HepG2 (cell line): ENCODE results near the gene NMUR1. TPM values are rescaled to one million over a fixed set of nuclear protein-coding genes. Genes with fewer than 3 reads are reported as not detected.
A peak's percentile ranks its signal among the peaks of the same experiment; 100 is the strongest.

Source experiments
- ATAC-seq: fragments of 200-7000 bp; cut with Tn5 transposase; 3 replicates; pipeline ENCODE4 v1.9.1; 2020; ENCODE audit warnings: mild to moderate bottlenecking, moderate library complexity
- Bru-seq: library from RNA; stranded (reverse); fragments of 400-500 nt; gene quantifications from one replicate; lab custom pipeline; 2021; lab: Mats Ljungman, UMichigan
- BruChase-seq, 2 experiments: library from RNA; stranded (reverse); fragments of 400-500 nt; gene quantifications; one replicate each; lab custom pipeline; 2021; lab: Mats Ljungman, UMichigan
- BruUV-seq: library from RNA; stranded (reverse); fragments of 400-500 nt; replicated peaks from 2 replicates; lab custom pipeline; 2021; lab: Mats Ljungman, UMichigan
- CTCF ChIA-PET: fragments of 300-600 bp; formaldehyde crosslinking; extraction: SDS; loops from one replicate; lab custom pipeline; 2021; ENCODE audit warnings: low total read pairs, inconsistent platforms, low intra/inter-chr PET ratio; lab: Yijun Ruan, JAX
- POLR2A ChIA-PET: fragments of 350-600 bp; sonication (Branson Sonifier 250); formaldehyde crosslinking; loops from one replicate; lab custom pipeline; 2020; ENCODE audit warnings: antibody characterized with exemption, inconsistent platforms; lab: Yijun Ruan, JAX
- DNase-seq: peaks from one replicate; pipeline ENCODE4 v3.0.0-alpha.2; 2015; ENCODE audit warnings: low spot score
- FAIRE-seq: peaks from 3 replicates; lab custom pipeline; 2011; peaks lifted over from hg19 to GRCh38; lab: Jason Lieb, UNC
- H2AFZ ChIP-seq: one replicate; pipeline ENCODE4 v1.6.1; 2011; ENCODE audit warnings: low read length, inconsistent platforms
- H3K27ac ChIP-seq: fragments of 300-600 bp; 3 replicates; pipeline ENCODE4 v1.8.0; 2011; ENCODE audit warnings: mixed run types, mild to moderate bottlenecking, mixed read lengths, low read length, inconsistent platforms; ENCODE audit not compliant: insufficient read depth; ENCODE audit errors: extremely low read length
- H3K27me3 ChIP-seq, 2 experiments: fragments of 200-600 bp in 1 of 2; 2 replicates in 1 of 2; 3 replicates in 1 of 2; pipeline versions ENCODE4 v1.6.0 to v1.8.0; 2011; ENCODE audit warnings: low read length in 2 of 2, mild to moderate bottlenecking in 2 of 2, moderate library complexity in 2 of 2, inconsistent platforms in 1 of 2; ENCODE audit not compliant: insufficient read depth in 2 of 2, control insufficient read depth in 1 of 2
- H3K36me3 ChIP-seq, 2 experiments: fragments of 200-600 bp in 1 of 2; replicated peaks in 1 of 2; 2 replicates in 1 of 2; 3 replicates in 1 of 2; pipeline versions ENCODE4 v1.5.1 to v1.8.0; 2011; ENCODE audit warnings: low read length in 2 of 2, inconsistent platforms in 1 of 2; ENCODE audit not compliant: insufficient read depth in 2 of 2, control insufficient read depth in 1 of 2
- H3K4me1 ChIP-seq: 2 replicates; pipeline ENCODE4 v1.5.1; 2012; ENCODE audit warnings: low read length, inconsistent platforms; ENCODE audit not compliant: insufficient read depth
- H3K4me2 ChIP-seq: 2 replicates; pipeline ENCODE4 v1.6.0; 2011; ENCODE audit warnings: low read depth, low read length, inconsistent platforms
- H3K4me3 ChIP-seq, 3 experiments: fragments of 200-600 bp in 1 of 3; sonication (generic), shearing (Covaris generic) in 1 of 3; replicated peaks in 1 of 3; 2 replicates each; pipeline ENCODE4 v1.5.1; 2011 to 2016; ENCODE audit warnings: low read length in 3 of 3, inconsistent platforms in 2 of 3, low read depth in 2 of 3, mild to moderate bottlenecking in 2 of 3, control low read depth in 1 of 3, mixed read lengths in 1 of 3; ENCODE audit not compliant: insufficient read depth in 1 of 3
- H3K79me2 ChIP-seq: one replicate; pipeline ENCODE4 v1.6.1; 2011; ENCODE audit warnings: low read length, inconsistent platforms; ENCODE audit not compliant: insufficient read depth
- H3K9ac ChIP-seq: 2 replicates; pipeline ENCODE4 v1.6.0; 2011; ENCODE audit warnings: mild to moderate bottlenecking, low read depth, low read length, inconsistent platforms; ENCODE audit not compliant: insufficient read depth
- H3K9me3 ChIP-seq: 2 replicates; pipeline ENCODE4 v1.5.1; 2012; ENCODE audit warnings: mild to moderate bottlenecking, low read length
- H4K20me1 ChIP-seq: 2 replicates; pipeline ENCODE4 v1.6.0; 2011; ENCODE audit warnings: inconsistent platforms, mild to moderate bottlenecking, low read length, moderate library complexity; ENCODE audit not compliant: insufficient read depth
- ETV5 ChIP-seq: IDR thresholded peaks from 2 replicates; pipeline ENCODE4 v1.6.1; 2018; ENCODE audit warnings: missing biosample characterization, missing genetic modification reagents, inconsistent platforms, borderline replicate concordance
- FOXM1 ChIP-seq: sonication (generic); formaldehyde crosslinking; IDR thresholded peaks from 2 replicates; pipeline ENCODE4 v1.5.0; 2020; ENCODE audit warnings: missing genetic modification reagents
- GABPB1 ChIP-seq: IDR thresholded peaks from 2 replicates; pipeline ENCODE4 v1.6.1; 2016; ENCODE audit warnings: mild to moderate bottlenecking, missing genetic modification reagents, moderate library complexity, missing compliant biosample characterization
- HNRNPLL ChIP-seq: fragments of 200-400 bp; formaldehyde crosslinking; IDR thresholded peaks from 2 replicates; pipeline ENCODE4 v1.6.1; 2017; ENCODE audit warnings: mild to moderate bottlenecking, low read depth, low read length; ENCODE audit not compliant: poor library complexity, severe bottlenecking
- HOXA3 ChIP-seq: sonication (generic); formaldehyde crosslinking; IDR thresholded peaks from 2 replicates; pipeline ENCODE4 v1.5.0; 2020; ENCODE audit warnings: missing genetic modification reagents
- HOXA7 ChIP-seq: sonication (generic); formaldehyde crosslinking; IDR thresholded peaks from 2 replicates; pipeline ENCODE4 v1.8.1; 2022; ENCODE audit warnings: mild to moderate bottlenecking, missing genetic modification reagents, moderate library complexity
- MAX ChIP-seq: IDR thresholded peaks from 2 replicates; pipeline ENCODE4 v1.6.1; 2012; ENCODE audit warnings: inconsistent platforms
- SYNCRIP ChIP-seq: fragments of 200-400 bp; formaldehyde crosslinking; IDR thresholded peaks from 2 replicates; pipeline ENCODE4 v1.6.1; 2018; ENCODE audit warnings: mild to moderate bottlenecking, low read depth, low read length; ENCODE audit not compliant: insufficient read depth
- TERF1 ChIP-seq: sonication (generic); formaldehyde crosslinking; IDR thresholded peaks from 2 replicates; pipeline ENCODE4 v1.8.0; 2022; ENCODE audit warnings: mild to moderate bottlenecking, missing genetic modification reagents, moderate library complexity
- YEATS4 ChIP-seq: sonication (generic); formaldehyde crosslinking; IDR thresholded peaks from 2 replicates; pipeline ENCODE4 v1.4.0; 2020; ENCODE audit warnings: missing genetic modification reagents, borderline replicate concordance
- YY1 ChIP-seq: IDR thresholded peaks from 2 replicates; pipeline ENCODE4 v1.6.1; 2011; ENCODE audit warnings: low read length, low read depth, moderate library complexity, mild to moderate bottlenecking; ENCODE audit not compliant: insufficient read depth, insufficient replicate concordance
- ZNF629 ChIP-seq: sonication (generic); formaldehyde crosslinking; conservative IDR thresholded peaks from 2 replicates; pipeline ENCODE4 v1.5.0; 2020; ENCODE audit warnings: missing genetic modification reagents
- WGBS: methylation state at CpG from one replicate; pipeline ENCODE4 v1.1.6; 2017; ENCODE audit warnings: low lambda C conversion rate; 5-methylcytosine and 5-hydroxymethylcytosine counted together
- in situ Hi-C: cut with HindIII; loops from 2 replicates; pipeline ENCODE4 v1.10.0; 2017; ENCODE audit warnings: low pct_unique_long_range_greater_than_20kb; ENCODE audit not compliant: extremely low pct_ligation_motif_present
- intact Hi-C: fragments of 100-400 bp; cut with micrococcal nuclease; formaldehyde crosslinking; loops from one replicate; pipeline ENCODE4 v1.10.0; 2022; ENCODE audit not compliant: unreplicated experiment
- long read RNA-seq, 2 experiments: library from RNA in 1 of 2; library from polyadenylated mRNA in 1 of 2; stranded (forward) in 1 of 2; unstranded in 1 of 2; transcript quantifications; one replicate each; pipeline ENCODE4 v2.0.0, GENCODE V29; 2019 to 2022
- polyA minus RNA-seq, 3 experiments: library from RNA; depleted of rRNA, polyadenylated mRNA; stranded (reverse); fragments of >200 nt; gene quantifications; 2 replicates each; pipeline ENCODE4 v1.2.3, GENCODE V29; 2011; ENCODE audit warnings: low replicate concordance in 1 of 3
- polyA plus RNA-seq, 8 experiments: library from polyadenylated mRNA; depleted of rRNA in 3 of 8; stranded (reverse) in 7 of 8; unstranded in 1 of 8; fragments of >200 nt; fragmentation: Illumina TruSeq in 4 of 8; extraction: Trizol in 4 of 8; gene quantifications; 2 replicates each; pipeline versions ENCODE4 v1.2.1 to v1.2.3, GENCODE V29; 2011 to 2016; ENCODE audit warnings: low read depth in 4 of 8, missing spikeins in 1 of 8, mixed read lengths in 1 of 8; ENCODE audit not compliant: insufficient read depth in 1 of 8
- total RNA-seq, 5 experiments: library from RNA; depleted of rRNA; stranded (reverse); fragments of >200 nt; fragmentation: Illumina TruSeq; extraction: Trizol; gene quantifications; 2 replicates each; pipeline ENCODE4 v1.2.3, GENCODE V29; 2016; ENCODE audit warnings: low read depth in 1 of 5

Gene NMUR1
- total RNA-seq (2016; rRNA removed; fragmentation: Illumina TruSeq; extraction: Trizol) (not detected in 2 replicates), polyA plus RNA-seq (2011; rRNA removed) (not detected in 2 replicates), polyA minus RNA-seq (2011; rRNA and poly(A)+ RNA removed; ENCODE audit: low replicate concordance) (not detected in 2 replicates), Bru-seq, nascent RNA (not detected), BruChase-seq, experiment 1, labeled RNA remaining after a 6-hour chase (not detected), BruChase-seq, experiment 2, labeled RNA remaining after a 2-hour chase (not detected)
- not detected in 2 replicates for total RNA-seq (2016; cell fraction: cytosol; rRNA removed; fragmentation: Illumina TruSeq; extraction: Trizol; ENCODE audit: low read depth)
- not detected in 2 replicates for total RNA-seq (2016; cell fraction: insoluble cytoplasmic fraction; rRNA removed; fragmentation: Illumina TruSeq; extraction: Trizol)
- total RNA-seq (2016; cell fraction: membrane; rRNA removed; fragmentation: Illumina TruSeq; extraction: Trizol) = not detected in 2 replicates
- total RNA-seq (2016; cell fraction: nucleus; rRNA removed; fragmentation: Illumina TruSeq; extraction: Trizol) = not detected in 2 replicates
- polyA plus RNA-seq (2011; cell fraction: cytosol; rRNA removed) = not detected in 2 replicates
- polyA plus RNA-seq (2011; cell fraction: nucleus; rRNA removed) = not detected in 2 replicates
- not detected in 2 replicates for polyA plus RNA-seq (2012)
- not detected in 2 replicates for polyA plus RNA-seq (2016; cell fraction: cytosol; fragmentation: Illumina TruSeq; extraction: Trizol; ENCODE audit: low read depth)
- polyA plus RNA-seq (2016; cell fraction: insoluble cytoplasmic fraction; fragmentation: Illumina TruSeq; extraction: Trizol; ENCODE audit: low read depth) = not detected in 2 replicates
- not detected in 2 replicates for polyA plus RNA-seq (2016; cell fraction: membrane; fragmentation: Illumina TruSeq; extraction: Trizol; ENCODE audit: low read depth)
- polyA plus RNA-seq (2016; cell fraction: nucleus; fragmentation: Illumina TruSeq; extraction: Trizol; ENCODE audit: insufficient read depth, low read depth) = not detected in 2 replicates
- polyA minus RNA-seq (2011; cell fraction: cytosol; rRNA and poly(A)+ RNA removed) = not detected in 2 replicates
- not detected in 2 replicates for polyA minus RNA-seq (2011; cell fraction: nucleus; rRNA and poly(A)+ RNA removed)
- long read RNA-seq, experiment 1 = 0 reads
- long read RNA-seq, experiment 2 = 0 reads

- POLR2A ChIA-PET = no interaction called here
- H2AFZ ChIP-seq = no peak within 1 kb of the TSS
- TF ChIP-seq YEATS4 (0 out of 2 replicates have a peak, but pooled peaks have one; percentile 35), ZNF629 (CRISPR knock-in tag) (peak; percentile 88), SYNCRIP (no peak), HOXA7 (no peak), HNRNPLL (peak; percentile 23), MAX (0 out of 2 replicates have a peak, but pooled peaks have one; percentile 25), GABPB1 (CRISPR knock-in tag) (peak; percentile 26; the same call in 1 of the 2 replicates), HOXA3 (CRISPR knock-in tag) (peak; percentile 16; the same call in 1 of the 2 replicates), ETV5 (CRISPR knock-in tag) (peak; percentile 11; the same call in 1 of the 2 replicates), TERF1 (CRISPR knock-in tag) (0 out of 2 replicates have a peak, but pooled peaks have one; percentile 54), YY1 (no peak), FOXM1 (no peak)
These were observed at the start of gene NMUR1 for GRCh38 chr2:231530099-231531011. NMUR1 (minus strand) TSS chr2:231530445; CDS start chr2:231530361, 84 bp downstream.

More at GRCh38 chr2:231530099-231531011, at the start of gene NMUR1:
- H3K27me3 ChIP-seq = peaks cover 8 to 47% of the 10 kb centered on the region in 2 experiments; a peak in 4 of 5 replicates
- in situ Hi-C loops = no loop called here
- ATAC-seq = peak; percentile 79
- DNase-seq = no peak
- H3K4me3 ChIP-seq = peak within 1 kb of the TSS in 1 of 3 experiments; percentile 45; a peak in 1 of 6 replicates
- intact Hi-C loops = loop anchor here (1.0 kb wide), 1 partner anchor 28 kb away; no protein-coding TSS in a partner anchor
- BruUV-seq = no TSS peak
- no peaks in the 10 kb centered on the region for H3K79me2 ChIP-seq
- H3K36me3 ChIP-seq = no peaks in the 10 kb centered on the region
- no peak within 1 kb of the TSS for H3K27ac ChIP-seq
- H3K9ac ChIP-seq = no peak within 1 kb of the TSS
- FAIRE-seq = no peak
- H4K20me1 ChIP-seq = no peaks in the 10 kb centered on the region
- peak within 1 kb of the TSS; percentile 62 for H3K4me2 ChIP-seq
- H3K9me3 ChIP-seq = no peaks in the 10 kb centered on the region
- CTCF ChIA-PET = interaction anchor here (1.0 to 3.0 kb wide), 3 partner anchors 23 to 71 kb away, joined by 3 to 18 read pairs (median 5); no protein-coding TSS in a partner anchor
- no peaks in the 10 kb centered on the region for H3K4me1 ChIP-seq
- WGBS = 37% methylated on average over 42 of the region's 85 CpGs
